ENCODE measurements around the gene SPAG9.
"Not testable (repeated sequence)": the region's sequence is repeated elsewhere in the genome, so short reads cannot be mapped to it uniquely, and the experiment has no call there.

DNA sequence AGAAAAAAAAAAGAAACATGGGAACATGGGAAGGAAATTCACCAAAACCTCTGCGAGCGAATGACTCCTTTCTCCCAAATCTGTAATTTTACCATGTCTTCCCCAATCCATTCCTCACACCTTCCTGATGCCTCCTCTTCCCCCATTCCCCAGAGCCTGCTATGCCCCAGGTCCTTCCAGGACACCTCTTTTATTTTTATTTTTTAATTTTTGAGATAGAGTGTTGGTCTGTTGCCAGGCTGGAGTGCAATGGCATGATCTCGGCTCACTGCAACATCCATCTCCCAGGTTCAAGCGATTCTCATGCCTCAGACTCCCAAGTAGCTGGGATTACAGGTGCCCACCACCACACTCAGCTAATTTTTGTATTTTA, 179.0 kb downstream of the SPAG9 start:
- TF ChIP-seq, protein P1, sequence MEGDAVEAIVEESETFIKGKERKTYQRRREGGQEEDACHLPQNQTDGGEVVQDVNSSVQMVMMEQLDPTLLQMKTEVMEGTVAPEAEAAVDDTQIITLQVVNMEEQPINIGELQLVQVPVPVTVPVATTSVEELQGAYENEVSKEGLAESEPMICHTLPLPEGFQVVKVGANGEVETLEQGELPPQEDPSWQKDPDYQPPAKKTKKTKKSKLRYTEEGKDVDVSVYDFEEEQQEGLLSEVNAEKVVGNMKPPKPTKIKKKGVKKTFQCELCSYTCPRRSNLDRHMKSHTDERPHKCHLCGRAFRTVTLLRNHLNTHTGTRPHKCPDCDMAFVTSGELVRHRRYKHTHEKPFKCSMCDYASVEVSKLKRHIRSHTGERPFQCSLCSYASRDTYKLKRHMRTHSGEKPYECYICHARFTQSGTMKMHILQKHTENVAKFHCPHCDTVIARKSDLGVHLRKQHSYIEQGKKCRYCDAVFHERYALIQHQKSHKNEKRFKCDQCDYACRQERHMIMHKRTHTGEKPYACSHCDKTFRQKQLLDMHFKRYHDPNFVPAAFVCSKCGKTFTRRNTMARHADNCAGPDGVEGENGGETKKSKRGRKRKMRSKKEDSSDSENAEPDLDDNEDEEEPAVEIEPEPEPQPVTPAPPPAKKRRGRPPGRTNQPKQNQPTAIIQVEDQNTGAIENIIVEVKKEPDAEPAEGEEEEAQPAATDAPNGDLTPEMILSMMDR (IDR thresholded peaks at IDR 0.05): not testable (repeated sequence)
- not testable (repeated sequence) for TF ChIP-seq POLR2AphosphoS5, POLR2A (IDR thresholded peaks at IDR 0.05)
